ENCODE results near the gene ERAL1. TPM values are rescaled to one million over a fixed set of nuclear protein-coding genes. Genes with fewer than 3 reads are reported as not detected.

ERAL1 gene
- total and polyA plus RNA-seq, 2 of the 13 experiments (the other 11 are each of a cell fraction or from before 2014, with no cell fraction given), result 46.9 to 72.2 TPM

DNA sequence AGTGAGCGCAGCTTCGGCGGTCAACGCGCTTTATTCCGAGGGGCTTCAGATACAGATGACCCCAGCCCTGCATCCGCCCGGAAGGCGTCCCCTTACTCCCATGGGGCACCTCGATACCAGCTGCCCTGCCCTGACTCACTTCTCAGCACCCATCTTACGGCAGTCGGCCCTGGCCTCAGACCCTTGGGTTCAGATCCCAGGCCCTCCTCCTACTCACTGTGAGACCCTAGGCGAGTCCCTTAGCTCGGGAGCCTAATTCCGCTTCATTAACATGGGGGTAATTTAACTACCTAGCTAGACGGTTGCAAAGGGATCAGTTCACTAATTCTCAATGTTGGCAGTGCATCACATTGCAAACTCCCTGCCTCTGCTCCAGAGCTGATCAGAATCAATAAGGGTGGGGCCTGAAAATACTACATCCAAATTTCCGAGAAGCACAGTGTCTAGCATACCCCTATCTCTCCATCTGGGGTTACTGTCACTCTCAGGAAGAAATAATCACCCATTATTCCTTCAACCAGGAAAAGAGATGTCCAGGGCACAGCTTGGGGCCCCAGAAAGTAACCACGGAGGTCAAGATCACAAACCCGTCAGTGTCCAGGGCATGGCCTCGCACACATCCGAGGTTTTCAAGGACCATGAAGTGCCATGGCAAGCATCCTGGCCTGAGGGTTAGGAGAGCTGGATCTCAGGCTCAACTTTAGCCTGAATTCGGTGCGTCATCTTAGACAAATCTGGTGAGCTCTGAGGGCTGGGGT, 43.1 kb downstream of the ERAL1 start (continued):
- TF ChIP-seq SMAD1 (CRISPR knock-in tag; IDR thresholded peaks at IDR 0.05; ENCODE audit: borderline replicate concordance, low read depth) (no peak), SOX5 (CRISPR knock-in tag; IDR thresholded peaks at IDR 0.05; ENCODE audit: borderline replicate concordance) (no peak), ZNF430 (CRISPR knock-in tag; IDR thresholded peaks at IDR 0.05) (no peak), ZNF431 (CRISPR knock-in tag; IDR thresholded peaks at IDR 0.05; ENCODE audit: borderline replicate concordance, low read depth) (no peak), TARDBP (CRISPR knock-in tag; IDR thresholded peaks at IDR 0.05) (peak; percentile 29; the same call in 1 of the 2 replicates), PCBP2 (optimal IDR thresholded peaks at IDR 0.05; ENCODE audit: low read depth, low read length, poor library complexity, severe bottlenecking) (no peak), ZNF20 (CRISPR knock-in tag; IDR thresholded peaks at IDR 0.05) (no peak), CBFB (CRISPR knock-in tag; IDR thresholded peaks at IDR 0.05) (no peak), FOXC1 (CRISPR knock-in tag; IDR thresholded peaks at IDR 0.05; ENCODE audit: borderline replicate concordance) (no peak), ZNF292 (CRISPR knock-in tag; IDR thresholded peaks at IDR 0.05; ENCODE audit: borderline replicate concordance, low read depth) (no peak), ARID2 (CRISPR knock-in tag; IDR thresholded peaks at IDR 0.05; ENCODE audit: borderline replicate concordance) (no peak), EEA1 (CRISPR knock-in tag; IDR thresholded peaks at IDR 0.05; ENCODE audit: borderline replicate concordance) (no peak), MEIS1 (CRISPR knock-in tag; IDR thresholded peaks at IDR 0.05; ENCODE audit: borderline replicate concordance) (no peak), GATAD1 (CRISPR knock-in tag; IDR thresholded peaks at IDR 0.05) (no peak), AGO1 (IDR thresholded peaks at IDR 0.05; ENCODE audit: low read depth, low read length, poor library complexity, severe bottlenecking) (no peak), MEF2D (CRISPR knock-in tag; IDR thresholded peaks at IDR 0.05) (no peak), RFX3 (CRISPR knock-in tag; IDR thresholded peaks at IDR 0.05) (no peak), ZNF331 (CRISPR knock-in tag; IDR thresholded peaks at IDR 0.05) (no peak), ZNF484 (CRISPR knock-in tag; IDR thresholded peaks at IDR 0.05; ENCODE audit: borderline replicate concordance, low read depth) (no peak), ZC3H13 (CRISPR knock-in tag; IDR thresholded peaks at IDR 0.05) (no peak), ZFAT (CRISPR knock-in tag; conservative IDR thresholded peaks at IDR 0.05) (no peak), KMT2A (CRISPR knock-in tag; IDR thresholded peaks at IDR 0.05) (no peak), ZNF383 (CRISPR knock-in tag; IDR thresholded peaks at IDR 0.05; ENCODE audit: borderline replicate concordance) (no peak)
- TF ChIP-seq, protein P1, sequence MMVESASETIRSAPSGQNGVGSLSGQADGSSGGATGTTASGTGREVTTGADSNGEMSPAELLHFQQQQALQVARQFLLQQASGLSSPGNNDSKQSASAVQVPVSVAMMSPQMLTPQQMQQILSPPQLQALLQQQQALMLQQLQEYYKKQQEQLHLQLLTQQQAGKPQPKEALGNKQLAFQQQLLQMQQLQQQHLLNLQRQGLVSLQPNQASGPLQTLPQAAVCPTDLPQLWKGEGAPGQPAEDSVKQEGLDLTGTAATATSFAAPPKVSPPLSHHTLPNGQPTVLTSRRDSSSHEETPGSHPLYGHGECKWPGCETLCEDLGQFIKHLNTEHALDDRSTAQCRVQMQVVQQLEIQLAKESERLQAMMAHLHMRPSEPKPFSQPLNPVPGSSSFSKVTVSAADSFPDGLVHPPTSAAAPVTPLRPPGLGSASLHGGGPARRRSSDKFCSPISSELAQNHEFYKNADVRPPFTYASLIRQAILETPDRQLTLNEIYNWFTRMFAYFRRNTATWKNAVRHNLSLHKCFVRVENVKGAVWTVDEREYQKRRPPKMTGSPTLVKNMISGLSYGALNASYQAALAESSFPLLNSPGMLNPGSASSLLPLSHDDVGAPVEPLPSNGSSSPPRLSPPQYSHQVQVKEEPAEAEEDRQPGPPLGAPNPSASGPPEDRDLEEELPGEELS (CRISPR knock-in tag; IDR thresholded peaks at IDR 0.05), result no peak
- TF ChIP-seq, protein P2, sequence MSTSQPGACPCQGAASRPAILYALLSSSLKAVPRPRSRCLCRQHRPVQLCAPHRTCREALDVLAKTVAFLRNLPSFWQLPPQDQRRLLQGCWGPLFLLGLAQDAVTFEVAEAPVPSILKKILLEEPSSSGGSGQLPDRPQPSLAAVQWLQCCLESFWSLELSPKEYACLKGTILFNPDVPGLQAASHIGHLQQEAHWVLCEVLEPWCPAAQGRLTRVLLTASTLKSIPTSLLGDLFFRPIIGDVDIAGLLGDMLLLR (CRISPR knock-in tag; IDR thresholded peaks at IDR 0.05), result no peak
- TF ChIP-seq, protein P3, sequence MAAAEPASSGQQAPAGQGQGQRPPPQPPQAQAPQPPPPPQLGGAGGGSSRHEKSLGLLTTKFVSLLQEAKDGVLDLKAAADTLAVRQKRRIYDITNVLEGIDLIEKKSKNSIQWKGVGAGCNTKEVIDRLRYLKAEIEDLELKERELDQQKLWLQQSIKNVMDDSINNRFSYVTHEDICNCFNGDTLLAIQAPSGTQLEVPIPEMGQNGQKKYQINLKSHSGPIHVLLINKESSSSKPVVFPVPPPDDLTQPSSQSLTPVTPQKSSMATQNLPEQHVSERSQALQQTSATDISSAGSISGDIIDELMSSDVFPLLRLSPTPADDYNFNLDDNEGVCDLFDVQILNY (CRISPR knock-in tag; conservative IDR thresholded peaks at IDR 0.05), result no peak

Data from HepG2 (cell line).